Measurements from ENCODE around the gene NCKIPSD. TPM values are rescaled to one million over a fixed set of nuclear protein-coding genes. Genes with fewer than 3 reads are reported as not detected.

Gene NCKIPSD
- total RNA-seq, 1 experiment from 2014 or later: 26.9 TPM

DNA sequence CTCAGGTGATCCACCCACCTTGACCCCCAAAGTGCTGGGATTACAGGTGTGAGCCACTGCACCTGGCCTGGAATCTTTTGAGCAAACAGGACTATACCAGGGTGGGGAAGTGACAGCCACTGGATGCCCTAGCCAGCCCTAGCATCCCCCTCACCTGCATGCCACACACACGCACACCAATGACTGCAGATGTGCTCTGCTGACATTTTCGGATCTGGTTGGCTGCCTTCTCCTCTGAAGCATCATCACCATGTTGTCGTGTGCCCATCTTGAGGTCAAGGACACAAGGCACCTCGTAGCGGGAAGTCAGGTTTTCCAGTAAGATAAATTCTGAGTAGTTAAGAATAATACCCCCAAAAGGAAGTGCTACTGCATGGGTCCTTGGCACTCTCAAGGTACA is 3.7 kb upstream of the NCKIPSD start:
- H3K4me1 Mint-ChIP-seq (ENCODE audit: low read depth, unreplicated experiment): peaks cover 7% of the 10 kb centered on the region
- DNase-seq: no peak
- BruUV-seq (replicated peaks): no TSS peak
- TF ChIP-seq, protein P1, sequence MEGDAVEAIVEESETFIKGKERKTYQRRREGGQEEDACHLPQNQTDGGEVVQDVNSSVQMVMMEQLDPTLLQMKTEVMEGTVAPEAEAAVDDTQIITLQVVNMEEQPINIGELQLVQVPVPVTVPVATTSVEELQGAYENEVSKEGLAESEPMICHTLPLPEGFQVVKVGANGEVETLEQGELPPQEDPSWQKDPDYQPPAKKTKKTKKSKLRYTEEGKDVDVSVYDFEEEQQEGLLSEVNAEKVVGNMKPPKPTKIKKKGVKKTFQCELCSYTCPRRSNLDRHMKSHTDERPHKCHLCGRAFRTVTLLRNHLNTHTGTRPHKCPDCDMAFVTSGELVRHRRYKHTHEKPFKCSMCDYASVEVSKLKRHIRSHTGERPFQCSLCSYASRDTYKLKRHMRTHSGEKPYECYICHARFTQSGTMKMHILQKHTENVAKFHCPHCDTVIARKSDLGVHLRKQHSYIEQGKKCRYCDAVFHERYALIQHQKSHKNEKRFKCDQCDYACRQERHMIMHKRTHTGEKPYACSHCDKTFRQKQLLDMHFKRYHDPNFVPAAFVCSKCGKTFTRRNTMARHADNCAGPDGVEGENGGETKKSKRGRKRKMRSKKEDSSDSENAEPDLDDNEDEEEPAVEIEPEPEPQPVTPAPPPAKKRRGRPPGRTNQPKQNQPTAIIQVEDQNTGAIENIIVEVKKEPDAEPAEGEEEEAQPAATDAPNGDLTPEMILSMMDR (IDR thresholded peaks at IDR 0.05; ENCODE audit: unreplicated experiment): no peak
- no peaks in the 10 kb centered on the region for H3K9me3 Mint-ChIP-seq (ENCODE audit: low read depth, unreplicated experiment)
- H3K36me3 Mint-ChIP-seq (ENCODE audit: insufficient read depth, unreplicated experiment): peaks cover 68% of the 10 kb centered on the region
- H3K27me3 Mint-ChIP-seq (ENCODE audit: unreplicated experiment): no peaks in the 10 kb centered on the region
- intact Hi-C loops (cut with micrococcal nuclease; ENCODE audit: unreplicated experiment): no loop called here
- H3K27ac Mint-ChIP-seq (ENCODE audit: unreplicated experiment): no peak overlapping the region
- CTCF ChIA-PET: no interaction called here
- no peak overlapping the region for H3K4me3 Mint-ChIP-seq (ENCODE audit: low read depth, unreplicated experiment)

DNA sequence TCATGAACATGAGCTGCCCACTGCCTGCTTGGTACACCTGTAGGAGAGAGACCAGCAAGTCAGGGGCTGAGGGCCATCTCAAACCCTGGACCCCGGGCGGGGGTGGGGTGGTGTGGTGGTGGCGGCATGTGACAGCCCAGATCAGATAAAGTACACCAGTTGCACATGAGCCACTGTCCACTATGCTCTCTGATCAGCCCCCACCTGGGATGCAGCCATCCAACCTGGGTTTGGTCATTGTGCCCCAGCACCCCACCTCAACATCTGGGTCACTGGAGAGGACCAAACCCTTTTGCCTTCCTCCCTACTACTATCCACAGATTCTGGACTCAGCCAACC is 3.0 kb upstream of the NCKIPSD start:
- no peak for DNase-seq
- no peaks in the 10 kb centered on the region for H3K27me3 Mint-ChIP-seq (ENCODE audit: unreplicated experiment)
- peaks cover 13% of the 10 kb centered on the region for H3K4me1 Mint-ChIP-seq (ENCODE audit: low read depth, unreplicated experiment)
- H3K36me3 Mint-ChIP-seq (ENCODE audit: insufficient read depth, unreplicated experiment): peaks cover 62% of the 10 kb centered on the region
- TF ChIP-seq, protein P1 (IDR thresholded peaks at IDR 0.05; ENCODE audit: unreplicated experiment): no peak
- CTCF ChIA-PET: interaction anchor here (0.9 kb wide), 1 partner anchor 28 kb away, joined by 3 read pairs; the partner anchor contains the start of gene IP6K2
- no peak overlapping the region for H3K4me3 Mint-ChIP-seq (ENCODE audit: low read depth, unreplicated experiment)
- no TSS peak for BruUV-seq (replicated peaks)
- no peaks in the 10 kb centered on the region for H3K9me3 Mint-ChIP-seq (ENCODE audit: low read depth, unreplicated experiment)
- no peak overlapping the region for H3K27ac Mint-ChIP-seq (ENCODE audit: unreplicated experiment)
- intact Hi-C loops (cut with micrococcal nuclease; ENCODE audit: unreplicated experiment): no loop called here

DNA sequence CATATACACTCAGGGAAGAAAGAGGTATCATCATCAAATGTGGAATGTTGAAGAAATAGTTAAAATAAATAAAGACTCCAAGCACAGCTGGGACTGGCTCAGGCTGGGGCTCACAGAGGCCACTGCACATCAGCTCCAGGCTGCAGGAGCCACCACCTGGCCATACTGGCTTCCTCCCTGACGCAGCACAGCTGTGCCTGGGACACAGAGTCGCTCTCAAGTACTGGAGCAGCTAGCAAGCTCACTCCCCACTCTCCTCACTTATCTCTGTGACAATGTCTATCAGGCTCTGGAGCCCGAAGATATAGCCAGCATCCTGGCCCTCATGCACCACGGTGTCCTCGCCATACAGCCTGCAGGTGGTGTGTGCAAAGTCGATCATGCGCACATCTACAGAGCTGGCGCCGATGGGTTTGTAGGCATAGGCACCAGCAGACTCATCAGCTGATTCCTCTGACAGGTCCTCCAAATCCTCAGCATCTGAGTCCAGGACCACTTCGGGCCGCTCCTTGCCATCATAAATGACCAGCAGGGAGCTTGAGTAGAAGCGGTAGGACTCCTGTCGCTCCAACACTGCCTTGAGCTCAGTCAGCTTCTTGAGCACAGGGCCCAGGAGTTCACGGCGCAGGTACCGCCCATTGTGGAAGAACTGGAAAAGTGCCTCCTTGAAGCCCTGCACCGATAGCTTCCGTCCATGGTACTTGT is 2.5 kb upstream of the NCKIPSD start:
- H3K36me3 Mint-ChIP-seq (ENCODE audit: insufficient read depth, unreplicated experiment): peaks cover 58% of the 10 kb centered on the region
- TF ChIP-seq, protein P1 (IDR thresholded peaks at IDR 0.05; ENCODE audit: unreplicated experiment): no peak
- no peak overlapping the region for H3K4me3 Mint-ChIP-seq (ENCODE audit: low read depth, unreplicated experiment)
- no peaks in the 10 kb centered on the region for H3K9me3 Mint-ChIP-seq (ENCODE audit: low read depth, unreplicated experiment)
- no peak overlapping the region for H3K27ac Mint-ChIP-seq (ENCODE audit: unreplicated experiment)
- H3K27me3 Mint-ChIP-seq (ENCODE audit: unreplicated experiment): no peaks in the 10 kb centered on the region
- no TSS peak for BruUV-seq (replicated peaks)
- intact Hi-C loops (cut with micrococcal nuclease; ENCODE audit: unreplicated experiment): no loop called here
- no peak for DNase-seq
- peaks cover 18% of the 10 kb centered on the region for H3K4me1 Mint-ChIP-seq (ENCODE audit: low read depth, unreplicated experiment)
- CTCF ChIA-PET: interaction anchor here (0.7 to 0.9 kb wide), 2 partner anchors 29 to 78 kb away, joined by 3 read pairs; partner anchors contain the start of gene IP6K2

DNA sequence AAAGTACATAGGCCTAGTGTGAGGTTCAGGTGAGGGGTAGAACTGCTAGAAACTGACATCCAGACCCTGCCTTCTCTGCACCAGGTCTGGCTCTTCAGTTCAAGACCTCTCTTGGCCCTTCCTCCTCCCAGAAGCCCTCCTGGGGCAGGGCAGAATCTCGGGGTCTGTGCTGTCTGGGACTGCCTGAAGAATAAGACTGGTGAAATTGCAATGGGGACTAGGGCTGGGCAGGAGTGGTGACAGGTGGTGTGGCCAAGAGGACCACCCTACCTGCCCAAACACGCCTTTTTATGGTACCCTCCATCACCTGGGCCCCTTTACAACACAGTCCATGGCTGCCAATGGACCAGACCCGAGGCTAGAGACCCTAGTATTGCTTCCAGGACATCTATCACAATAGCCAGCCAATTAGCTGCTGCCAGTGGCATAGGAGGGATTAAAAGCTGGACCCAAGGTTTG is 1.5 kb upstream of the NCKIPSD start:
- no peak overlapping the region for H3K27ac Mint-ChIP-seq (ENCODE audit: unreplicated experiment)
- no peaks in the 10 kb centered on the region for H3K27me3 Mint-ChIP-seq (ENCODE audit: unreplicated experiment)
- H3K36me3 Mint-ChIP-seq (ENCODE audit: insufficient read depth, unreplicated experiment): peaks cover 56% of the 10 kb centered on the region
- peaks cover 21% of the 10 kb centered on the region for H3K4me1 Mint-ChIP-seq (ENCODE audit: low read depth, unreplicated experiment)
- TF ChIP-seq, protein P1 (IDR thresholded peaks at IDR 0.05; ENCODE audit: unreplicated experiment): no peak
- intact Hi-C loops (cut with micrococcal nuclease; ENCODE audit: unreplicated experiment): no loop called here
- no TSS peak for BruUV-seq (replicated peaks)
- CTCF ChIA-PET: interaction anchor here (1.7 kb wide), 1 partner anchor 53 kb away, joined by 8 read pairs; no protein-coding TSS in a partner anchor
- no peak overlapping the region for H3K4me3 Mint-ChIP-seq (ENCODE audit: low read depth, unreplicated experiment)
- H3K9me3 Mint-ChIP-seq (ENCODE audit: low read depth, unreplicated experiment): no peaks in the 10 kb centered on the region
- DNase-seq: no peak

All from Calu3 (cell line).